ENCODE measurements around the gene SUMO3. TPM values are rescaled to one million over a fixed set of nuclear protein-coding genes. Genes with fewer than 3 reads are reported as not detected.

The SUMO3 gene
- total RNA-seq, 1 experiment from 2014 or later, result 81.7 TPM

- TF ChIP-seq EMX1 (CRISPR knock-in tag; IDR thresholded peaks at IDR 0.05), result no peak
- TF ChIP-seq RORB (CRISPR knock-in tag; IDR thresholded peaks at IDR 0.05), result no peak
- TF ChIP-seq ZMAT4 (CRISPR knock-in tag; IDR thresholded peaks at IDR 0.05), result no peak
- no peak for TF ChIP-seq NFYB (CRISPR knock-in tag; conservative IDR thresholded peaks at IDR 0.05; ENCODE audit: low read depth)
These were observed 19.0 kb upstream of the SUMO3 start (continued) for GRCh38 chr21:44836666-44837471.

GRCh38 chr21:44836349-44836665, 18.4 kb upstream of the SUMO3 start:
- CTCF ChIA-PET, result no interaction called here
- Mint-ChIP-seq H3K36me3 (no peaks in the 10 kb centered on the region), H3K4me3 (no peak overlapping the region), H3K4me1 (no peaks in the 10 kb centered on the region), H3K9me3 (no peaks in the 10 kb centered on the region), H3K27ac (no peak overlapping the region), H3K27me3 (ENCODE audit: low read depth) (no peaks in the 10 kb centered on the region)
- ATAC-seq, result no peak
- POLR2A ChIA-PET, result no interaction called here
- no peak for DNase-seq (ENCODE audit: low spot score)
- TF ChIP-seq PRRX2 (CRISPR knock-in tag; IDR thresholded peaks at IDR 0.05) (no peak), ZNF532 (CRISPR knock-in tag; IDR thresholded peaks at IDR 0.05; ENCODE audit: borderline replicate concordance) (no peak), FOXK1 (CRISPR knock-in tag; IDR thresholded peaks at IDR 0.05) (no peak), ATF1 (CRISPR knock-in tag; IDR thresholded peaks at IDR 0.05) (no peak), ATF6 (CRISPR knock-in tag; IDR thresholded peaks at IDR 0.05) (no peak), PREB (CRISPR knock-in tag; IDR thresholded peaks at IDR 0.05; ENCODE audit: borderline replicate concordance) (no peak), IRF1 (CRISPR knock-in tag; IDR thresholded peaks at IDR 0.05) (no peak), ZNF396 (CRISPR knock-in tag; IDR thresholded peaks at IDR 0.05; ENCODE audit: borderline replicate concordance) (no peak), E2F1 (CRISPR knock-in tag; IDR thresholded peaks at IDR 0.05) (no peak), KAT7 (CRISPR knock-in tag; IDR thresholded peaks at IDR 0.05; ENCODE audit: borderline replicate concordance) (no peak), NR1H2 (CRISPR knock-in tag; IDR thresholded peaks at IDR 0.05) (no peak), SMAD4 (CRISPR knock-in tag; IDR thresholded peaks at IDR 0.05) (no peak), MXD4 (CRISPR knock-in tag; IDR thresholded peaks at IDR 0.05; ENCODE audit: borderline replicate concordance) (no peak), FOXJ3 (CRISPR knock-in tag; IDR thresholded peaks at IDR 0.05; ENCODE audit: borderline replicate concordance) (no peak), CREB1 (CRISPR knock-in tag; IDR thresholded peaks at IDR 0.05) (no peak), ARID4B (CRISPR knock-in tag; IDR thresholded peaks at IDR 0.05; ENCODE audit: borderline replicate concordance) (no peak), SP1 (CRISPR knock-in tag; conservative IDR thresholded peaks at IDR 0.05) (no peak), ZBTB21 (CRISPR knock-in tag; IDR thresholded peaks at IDR 0.05; ENCODE audit: borderline replicate concordance) (no peak)
